Caco-2 (cell line): ENCODE measurements around the gene GOLT1A. TPM values are rescaled to one million over a fixed set of nuclear protein-coding genes. Genes with fewer than 3 reads are reported as not detected.

Experiments
- BruUV-seq: library from RNA; stranded (reverse); fragments of 400-500 nt; replicated peaks from 2 replicates; lab custom pipeline; 2021; lab: Mats Ljungman, UMichigan
- CTCF ChIA-PET: fragments of 300-600 bp; sonication (Branson Sonifier 250); formaldehyde crosslinking; loops from one replicate; lab custom pipeline; 2022; ENCODE audit warnings: antibody characterized with exemption; lab: Charles Lee
- POLR2A ChIA-PET: fragments of 300-600 bp; sonication (Branson Sonifier 250); formaldehyde crosslinking; loops from one replicate; lab custom pipeline; 2022; ENCODE audit warnings: antibody characterized with exemption; lab: Charles Lee
- DNase-seq, 2 experiments: peaks; one replicate each; pipeline versions ENCODE4 v3.0.0 to v3.0.0-alpha.2; 2020 to 2022
- H3K27me3 ChIP-seq: replicated peaks from 2 replicates; pipeline ENCODE4 v1.6.0; 2011; ENCODE audit warnings: low read length; ENCODE audit not compliant: control insufficient read depth, insufficient read depth
- H3K36me3 ChIP-seq: 2 replicates; pipeline ENCODE4 v1.5.1; 2011; ENCODE audit warnings: low read length; ENCODE audit not compliant: control insufficient read depth, insufficient read depth
- H3K4me1 ChIP-seq: fragments of 250-450 bp; sonication (Bioruptor Pico); 2 replicates; pipeline ENCODE4 v1.5.1; 2020; ENCODE audit warnings: mild to moderate bottlenecking
- H3K4me3 ChIP-seq: 2 replicates; pipeline ENCODE4 v1.5.1; 2011; ENCODE audit warnings: low read depth, mild to moderate bottlenecking, control low read depth, low read length
- H3K9me3 ChIP-seq: fragments of 250-450 bp; sonication (Bioruptor Pico); 2 replicates; pipeline ENCODE4 v1.5.1; 2020; ENCODE audit warnings: mild to moderate bottlenecking, moderate library complexity
- H3K27ac Mint-ChIP-seq: one replicate; pipeline ENCODE4 v1.8.0; 2022; ENCODE audit warnings: mixed read lengths; ENCODE audit not compliant: unreplicated experiment
- H3K27me3 Mint-ChIP-seq: one replicate; pipeline ENCODE4 v1.8.0; 2022; ENCODE audit warnings: mixed read lengths; ENCODE audit not compliant: insufficient read depth, unreplicated experiment
- H3K36me3 Mint-ChIP-seq: one replicate; pipeline ENCODE4 v1.8.0; 2022; ENCODE audit warnings: mild to moderate bottlenecking, mixed read lengths; ENCODE audit not compliant: insufficient read depth, unreplicated experiment
- H3K4me1 Mint-ChIP-seq: one replicate; pipeline ENCODE4 v1.8.0; 2022; ENCODE audit warnings: low read depth, mixed read lengths; ENCODE audit not compliant: unreplicated experiment
- H3K4me3 Mint-ChIP-seq: one replicate; pipeline ENCODE4 v1.8.0; 2022; ENCODE audit warnings: mild to moderate bottlenecking, moderate library complexity, mixed read lengths; ENCODE audit not compliant: unreplicated experiment
- H3K9me3 Mint-ChIP-seq: one replicate; pipeline ENCODE4 v1.8.0; 2022; ENCODE audit warnings: mixed read lengths; ENCODE audit not compliant: unreplicated experiment
- CTCF ChIP-seq, 2 experiments: fragments of 200-600 bp in 1 of 2; IDR thresholded peaks; 1 replicate in 1 of 2; 2 replicates in 1 of 2; pipeline versions ENCODE4 v1.5.1 to v1.8.0; 2011 to 2022; ENCODE audit warnings: antibody characterized with exemption in 1 of 2, control low read depth in 1 of 2, inconsistent platforms in 1 of 2, low read depth in 1 of 2, low read length in 1 of 2, mild to moderate bottlenecking in 1 of 2, moderate library complexity in 1 of 2; ENCODE audit not compliant: insufficient read depth in 1 of 2, severe bottlenecking in 1 of 2, unreplicated experiment in 1 of 2
- intact Hi-C: fragments of 100-400 bp; cut with micrococcal nuclease; formaldehyde crosslinking; loops from one replicate; pipeline ENCODE4 v1.10.0; 2022; ENCODE audit not compliant: unreplicated experiment
- total RNA-seq: library from RNA; stranded (reverse); gene quantifications from 2 replicates; pipeline ENCODE4 v1.2.3, GENCODE V29; 2022

Gene GOLT1A
- total RNA-seq, 1 experiment from 2014 or later: 25.9 TPM

GRCh38 chr1:204246876-204247275 is 33.1 kb upstream of the GOLT1A start:
- H3K36me3 ChIP-seq: no peaks in the 10 kb centered on the region; the same call in none of the 2 replicates
- H3K9me3 Mint-ChIP-seq: no peaks in the 10 kb centered on the region
- BruUV-seq: no TSS peak
- no peak overlapping the region for H3K27ac Mint-ChIP-seq
- H3K36me3 Mint-ChIP-seq: no peaks in the 10 kb centered on the region
- no peaks in the 10 kb centered on the region for H3K27me3 ChIP-seq
- H3K9me3 ChIP-seq: no peaks in the 10 kb centered on the region
- no peak for DNase-seq
- ChIA-PET CTCF (interaction anchor here (1.4 kb wide), 1 partner anchor 33 kb away, joined by 6 read pairs; the partner anchor contains the start of gene GOLT1A), POLR2A (no interaction called here)
- no peak overlapping the region for H3K4me3 Mint-ChIP-seq
- H3K4me3 ChIP-seq: no peak overlapping the region
- intact Hi-C loops: no loop called here
- TF ChIP-seq CTCF (IDR thresholded peaks at IDR 0.05; ENCODE audit: insufficient read depth in 1 of 2, low read depth in 1 of 2, low read length in 1 of 2, severe bottlenecking in 1 of 2, unreplicated experiment in 1 of 2): no peak
- no peaks in the 10 kb centered on the region for H3K27me3 Mint-ChIP-seq
- H3K4me1 ChIP-seq: no peaks in the 10 kb centered on the region
- no peaks in the 10 kb centered on the region for H3K4me1 Mint-ChIP-seq

- Histone ChIP-seq H3K27me3 (no peaks in the 10 kb centered on the region), H3K9me3 (no peaks in the 10 kb centered on the region), H3K4me1 (no peaks in the 10 kb centered on the region), H3K36me3 (no peaks in the 10 kb centered on the region; the same call in none of the 2 replicates), H3K4me3 (no peak overlapping the region)
- H3K36me3 Mint-ChIP-seq: no peaks in the 10 kb centered on the region
- no peaks in the 10 kb centered on the region for H3K9me3 Mint-ChIP-seq
- no peaks in the 10 kb centered on the region for H3K27me3 Mint-ChIP-seq
- DNase-seq: no peak
- intact Hi-C loops: no loop called here
- ChIA-PET CTCF (no interaction called here), POLR2A (no interaction called here)
- TF ChIP-seq CTCF (IDR thresholded peaks at IDR 0.05; ENCODE audit: insufficient read depth in 1 of 2, low read depth in 1 of 2, low read length in 1 of 2, severe bottlenecking in 1 of 2, unreplicated experiment in 1 of 2): no peak
- BruUV-seq: no TSS peak
- H3K4me1 Mint-ChIP-seq: no peaks in the 10 kb centered on the region
- no peak overlapping the region for H3K27ac Mint-ChIP-seq
- H3K4me3 Mint-ChIP-seq: no peak overlapping the region
Observed at GRCh38 chr1:204242920-204243319, 29.1 kb upstream of the GOLT1A start.

GRCh38 chr1:204241914-204242313 is 28.1 kb upstream of the GOLT1A start:
- Mint-ChIP-seq H3K4me1 (no peaks in the 10 kb centered on the region), H3K27ac (no peak overlapping the region), H3K9me3 (no peaks in the 10 kb centered on the region), H3K36me3 (no peaks in the 10 kb centered on the region), H3K4me3 (no peak overlapping the region), H3K27me3 (no peaks in the 10 kb centered on the region)
- no peak for TF ChIP-seq CTCF (IDR thresholded peaks at IDR 0.05; ENCODE audit: insufficient read depth in 1 of 2, low read depth in 1 of 2, low read length in 1 of 2, severe bottlenecking in 1 of 2, unreplicated experiment in 1 of 2)
- ChIA-PET POLR2A (no interaction called here), CTCF (interaction anchor here (1.3 kb wide), 1 partner anchor 16 kb away, joined by 5 read pairs; no protein-coding TSS in a partner anchor)
- Histone ChIP-seq H3K4me3 (no peak overlapping the region), H3K36me3 (no peaks in the 10 kb centered on the region; the same call in none of the 2 replicates), H3K27me3 (no peaks in the 10 kb centered on the region), H3K4me1 (no peaks in the 10 kb centered on the region), H3K9me3 (no peaks in the 10 kb centered on the region)
- DNase-seq: no peak
- intact Hi-C loops: no loop called here
- no TSS peak for BruUV-seq
